GM23338 (cell line): ENCODE data around the gene NUP160. TPM values are rescaled to one million over a fixed set of nuclear protein-coding genes. Genes with fewer than 3 reads are reported as not detected.
A peak's percentile ranks its signal among the peaks of the same experiment; 100 is the strongest.
"Not testable (repeated sequence)": the region's sequence is repeated elsewhere in the genome, so short reads cannot be mapped to it uniquely, and the experiment has no call there.

Experiments
- ATAC-seq: fragments of 200-7000 bp; cut with Tn5 transposase; 3 replicates; pipeline ENCODE4 v1.9.1; 2020
- DNase-seq: peaks from one replicate; pipeline ENCODE4 v3.0.0-alpha.2; 2015; ENCODE audit warnings: low spot score
- H2AFZ ChIP-seq: fragments of 200-600 bp; sonication (generic); 2 replicates; pipeline ENCODE4 v1.8.0; 2016; ENCODE audit warnings: antibody characterized with exemption, mild to moderate bottlenecking, moderate library complexity
- H3F3A ChIP-seq: fragments of 200-600 bp; sonication (generic); replicated peaks from 2 replicates; pipeline ENCODE4 v1.8.0; 2017; ENCODE audit warnings: antibody characterized with exemption, mixed run types, low read depth
- H3K27ac ChIP-seq: fragments of 200-600 bp; sonication (generic); 2 replicates; pipeline ENCODE4 v1.6.1; 2016; ENCODE audit warnings: low read depth
- H3K27me3 ChIP-seq: fragments of 200-600 bp; sonication (generic); 2 replicates; pipeline ENCODE4 v1.8.0; 2016; ENCODE audit warnings: mild to moderate bottlenecking, mixed run types, moderate library complexity; ENCODE audit not compliant: insufficient read depth
- H3K36me3 ChIP-seq: fragments of 200-600 bp; sonication (generic); 2 replicates; pipeline ENCODE4 v1.8.0; 2016; ENCODE audit warnings: mild to moderate bottlenecking; ENCODE audit not compliant: insufficient read depth
- H3K4me1 ChIP-seq: fragments of 200-600 bp; sonication (generic); 2 replicates; pipeline ENCODE4 v1.8.0; 2016; ENCODE audit warnings: mild to moderate bottlenecking, moderate library complexity; ENCODE audit not compliant: insufficient read depth
- H3K4me2 ChIP-seq: fragments of 200-600 bp; sonication (generic); 2 replicates; pipeline ENCODE4 v1.7.1; 2017; ENCODE audit warnings: mixed run types
- H3K4me3 ChIP-seq: fragments of 200-600 bp; sonication (generic); 2 replicates; pipeline ENCODE4 v1.6.1; 2016; ENCODE audit warnings: mixed run types
- H3K79me2 ChIP-seq: fragments of 200-600 bp; sonication (generic); replicated peaks from 2 replicates; pipeline ENCODE4 v1.8.0; 2017; ENCODE audit warnings: mild to moderate bottlenecking; ENCODE audit not compliant: insufficient read depth
- H3K9me2 ChIP-seq: fragments of 200-600 bp; sonication (generic); 2 replicates; pipeline ENCODE4 v1.8.0; 2017; ENCODE audit not compliant: insufficient read depth
- H4K20me1 ChIP-seq: fragments of 200-600 bp; sonication (generic); replicated peaks from 2 replicates; pipeline ENCODE4 v1.8.0; 2017; ENCODE audit warnings: mild to moderate bottlenecking; ENCODE audit not compliant: insufficient read depth
- H3K27ac Mint-ChIP-seq: 2 replicates; pipeline ENCODE4 v1.8.0; 2020; ENCODE audit warnings: inconsistent platforms, mild to moderate bottlenecking, moderate library complexity, mixed read lengths
- H3K27me3 Mint-ChIP-seq: 3 replicates; pipeline ENCODE4 v1.8.0; 2022; ENCODE audit warnings: low read depth, mild to moderate bottlenecking, moderate library complexity, mixed read lengths, inconsistent platforms; ENCODE audit not compliant: insufficient read depth, poor library complexity
- H3K36me3 Mint-ChIP-seq: 3 replicates; pipeline ENCODE4 v1.8.0; 2021; ENCODE audit warnings: low read depth, mild to moderate bottlenecking, inconsistent platforms, moderate library complexity, mixed read lengths
- H3K4me1 Mint-ChIP-seq: 3 replicates; pipeline ENCODE4 v1.8.0; 2020; ENCODE audit warnings: mild to moderate bottlenecking, inconsistent platforms, mixed read lengths
- H3K4me3 Mint-ChIP-seq: 3 replicates; pipeline ENCODE4 v1.8.0; 2021; ENCODE audit warnings: moderate library complexity, mild to moderate bottlenecking, inconsistent platforms, mixed read lengths
- H3K9me3 Mint-ChIP-seq: 3 replicates; pipeline ENCODE4 v1.8.0; 2020; ENCODE audit warnings: moderate library complexity, mild to moderate bottlenecking, inconsistent platforms, mixed read lengths
- EZH2phosphoT487 ChIP-seq: fragments of 200-600 bp; sonication (generic); IDR thresholded peaks from one replicate; pipeline ENCODE4 v1.8.1; 2018; ENCODE audit warnings: antibody characterized with exemption; ENCODE audit not compliant: unreplicated experiment
- JUNB ChIP-seq: IDR thresholded peaks from one replicate; pipeline ENCODE4 v1.6.1; 2016; ENCODE audit warnings: antibody characterized with exemption; ENCODE audit not compliant: unreplicated experiment
- NANOG ChIP-seq: IDR thresholded peaks from 2 replicates; pipeline ENCODE4 v1.6.1; 2016; ENCODE audit warnings: antibody characterized with exemption, borderline replicate concordance
- STAT1 ChIP-seq: IDR thresholded peaks from one replicate; pipeline ENCODE4 v1.6.1; 2016; ENCODE audit warnings: antibody characterized with exemption; ENCODE audit not compliant: unreplicated experiment
- ZNF331 ChIP-seq: fragments of 250-450 bp; sonication (Bioruptor Pico); IDR thresholded peaks from 2 replicates; pipeline ENCODE4 v1.5.0; 2020; ENCODE audit warnings: low read depth, mild to moderate bottlenecking, moderate library complexity
- ZNF462 ChIP-seq: fragments of 250-450 bp; sonication (Bioruptor Pico); IDR thresholded peaks from 2 replicates; pipeline ENCODE4 v1.5.0; 2020; ENCODE audit warnings: mild to moderate bottlenecking, moderate library complexity
- polyA plus RNA-seq: library from polyadenylated mRNA; unstranded; fragments of >200 nt; fragmentation: Nextera tagmentation; extraction: Ambion mirVana; gene quantifications from 2 replicates; pipeline ENCODE4 v1.2.1, GENCODE V29; 2016
- total RNA-seq: library from RNA; depleted of rRNA; stranded (reverse); fragments of >200 nt; shearing (Covaris generic); gene quantifications from 2 replicates; pipeline ENCODE4 v1.2.3, GENCODE V29; 2014

The NUP160 gene
- total and polyA plus RNA-seq, 2 experiments from 2014 or later: 41.2 to 101 TPM

GRCh38 chr11:47837292-47837691, 10.9 kb downstream of the NUP160 start (continued):
- TF ChIP-seq ZNF462 (no peak), EZH2phosphoT487 (no peak), ZNF331 (CRISPR knock-in tag) (no peak), JUNB (no peak), NANOG (no peak), STAT1 (no peak)

- peaks cover 30% of the 10 kb centered on the region for H3K36me3 ChIP-seq
- not testable (repeated sequence) for H4K20me1 ChIP-seq, DNase-seq, H3K9me2 ChIP-seq, H3K27me3 Mint-ChIP-seq, H3K27ac ChIP-seq, H3K27me3 ChIP-seq, H3K4me3 ChIP-seq, H3K4me2 ChIP-seq, ATAC-seq, H2AFZ ChIP-seq, H3K9me3 Mint-ChIP-seq, H3K4me3 Mint-ChIP-seq, H3K4me1 ChIP-seq, H3K4me1 Mint-ChIP-seq, H3F3A ChIP-seq
- peaks cover 95% of the 10 kb centered on the region for H3K79me2 ChIP-seq
- H3K27ac Mint-ChIP-seq: peak overlapping the region; percentile 5; the same call in 1 of the 2 replicates
- peaks cover 67% of the 10 kb centered on the region for H3K36me3 Mint-ChIP-seq
Measured at GRCh38 chr11:47830013-47830412, 18.1 kb downstream of the NUP160 start.
